Bone marrow (tissue), 2 donors: Measurements from ENCODE around the gene SDK1.
"Not testable (repeated sequence)": the region's sequence is repeated elsewhere in the genome, so short reads cannot be mapped to it uniquely, and the experiment has no call there.

Experiments
- DNase-seq, 2 donors: peaks; one replicate each; lab custom pipeline; 2025; lab: John Stamatoyannopoulos, UW

The SDK1 gene

DNA sequence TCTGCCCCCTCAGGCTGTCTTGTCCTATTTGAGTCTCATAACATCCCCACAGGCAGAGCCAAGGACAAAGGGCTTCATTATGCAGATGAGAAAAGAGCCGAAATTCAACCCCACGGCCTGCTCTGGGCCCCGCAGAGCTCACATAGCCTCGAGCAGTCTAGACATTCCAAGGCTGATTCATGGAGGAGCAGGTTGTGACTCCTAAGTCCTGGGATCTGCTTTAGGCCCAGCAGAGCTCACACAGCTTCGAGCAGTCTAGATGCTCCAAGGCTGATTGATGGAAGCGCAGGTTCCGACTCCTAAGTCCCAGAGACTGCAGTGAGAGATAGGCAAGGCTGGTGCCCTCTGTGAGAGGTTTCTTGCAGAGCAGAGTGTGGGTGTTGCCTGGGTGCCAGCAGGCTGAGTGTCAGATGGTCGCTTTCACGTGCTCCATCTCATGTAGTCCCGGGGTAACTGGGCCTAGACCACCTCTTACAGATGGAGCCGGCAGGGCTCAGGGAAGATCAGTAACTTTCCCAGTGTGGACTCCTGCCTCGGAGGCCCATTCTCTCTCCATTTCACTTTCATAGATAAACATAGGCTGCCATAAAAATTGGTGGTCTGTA is 944.9 kb downstream of the SDK1 start:
- no peak for DNase-seq

DNA sequence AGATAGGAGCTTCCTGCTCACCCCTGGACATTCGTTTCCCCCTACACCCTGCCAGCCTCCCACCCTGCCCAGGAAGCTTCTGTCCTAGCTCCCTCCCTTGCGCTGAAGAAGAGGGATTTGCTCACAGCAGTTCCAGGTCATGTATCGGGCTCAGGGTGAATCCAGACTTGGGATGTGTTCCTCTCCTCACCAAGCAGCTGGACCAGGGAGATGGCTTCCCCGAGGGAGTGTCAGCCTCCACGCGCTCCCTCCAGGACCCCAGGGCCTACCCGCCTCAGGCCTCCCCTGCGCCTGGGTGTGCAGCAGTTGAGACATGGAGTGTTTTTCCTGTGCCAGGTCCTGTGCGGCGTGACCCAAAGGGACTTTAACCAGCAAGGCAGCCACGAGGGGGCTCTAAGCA is 945.5 kb downstream of the SDK1 start:
- DNase-seq, result no peak

DNA sequence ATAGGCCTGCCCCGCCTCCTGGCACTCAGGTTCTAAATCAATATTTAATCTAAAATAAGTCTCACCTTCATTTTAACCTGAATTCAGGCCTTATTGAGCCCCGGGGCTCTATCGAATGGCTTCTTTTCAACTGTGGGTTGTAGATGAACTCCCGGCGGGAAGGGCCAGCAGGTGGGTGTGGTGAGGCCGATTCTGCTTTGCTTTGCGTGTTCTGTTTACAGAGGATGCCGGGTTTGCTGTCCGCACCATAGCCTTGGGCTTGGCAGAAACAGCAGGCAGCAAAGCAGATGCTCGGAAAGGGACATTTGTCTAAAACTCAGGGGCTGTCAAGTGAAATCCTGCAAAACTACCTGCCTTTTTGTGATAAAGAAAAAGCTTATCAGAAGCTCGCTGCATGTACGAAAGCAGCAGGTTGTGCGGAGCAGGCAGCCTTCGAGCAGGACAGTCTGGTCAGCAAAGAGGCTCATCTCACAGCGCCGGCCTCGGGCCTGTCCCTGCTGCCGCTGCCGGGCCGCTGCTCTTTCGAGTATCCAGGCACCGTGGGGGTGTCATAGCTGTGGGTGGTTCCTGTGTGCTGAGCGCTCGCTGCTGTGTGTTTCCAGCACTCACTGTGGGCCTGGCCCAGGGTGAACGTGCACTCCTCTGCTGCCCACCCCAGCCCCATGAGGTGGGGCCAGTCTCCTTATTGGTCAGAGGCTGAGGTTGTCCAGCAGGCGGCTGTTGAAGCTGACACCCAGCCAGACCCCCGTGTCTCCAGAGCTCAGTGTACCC is 946.2 kb downstream of the SDK1 start:
- no peak for DNase-seq

DNA sequence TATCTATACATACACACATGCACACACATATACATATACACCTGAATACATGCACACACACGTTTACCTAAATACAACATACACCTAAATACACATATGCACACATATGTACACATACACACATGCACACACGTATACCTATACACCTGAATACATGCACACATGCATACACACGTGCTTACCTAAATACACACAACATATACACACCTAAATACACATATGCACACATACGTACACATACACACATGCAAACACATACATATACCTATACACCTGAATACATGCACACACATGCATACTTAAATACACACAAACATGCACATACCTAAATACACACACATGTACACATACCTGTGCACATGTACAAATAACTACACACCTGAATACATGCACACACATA is 947.2 kb downstream of the SDK1 start:
- DNase-seq, result no peak

DNA sequence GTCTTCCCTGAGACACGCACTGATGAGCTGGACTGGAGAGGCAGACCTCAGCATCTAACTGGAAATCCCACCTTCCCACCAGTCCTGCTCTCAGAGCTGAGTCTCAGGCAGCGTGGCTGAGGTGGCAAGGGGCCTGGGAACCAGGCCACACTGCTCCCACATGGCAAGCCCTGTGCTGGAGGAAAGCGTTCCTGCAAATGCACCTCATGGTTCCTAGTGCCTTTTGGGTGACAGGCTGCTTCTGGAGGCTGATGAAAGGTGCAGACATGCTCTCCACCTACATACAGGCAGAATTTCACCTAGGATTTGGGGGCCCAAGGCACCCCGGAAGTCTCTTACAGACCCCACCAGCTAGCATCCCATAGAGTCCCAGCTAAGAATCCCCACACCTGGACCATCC is 948.2 kb downstream of the SDK1 start:
- no peak for DNase-seq

DNA sequence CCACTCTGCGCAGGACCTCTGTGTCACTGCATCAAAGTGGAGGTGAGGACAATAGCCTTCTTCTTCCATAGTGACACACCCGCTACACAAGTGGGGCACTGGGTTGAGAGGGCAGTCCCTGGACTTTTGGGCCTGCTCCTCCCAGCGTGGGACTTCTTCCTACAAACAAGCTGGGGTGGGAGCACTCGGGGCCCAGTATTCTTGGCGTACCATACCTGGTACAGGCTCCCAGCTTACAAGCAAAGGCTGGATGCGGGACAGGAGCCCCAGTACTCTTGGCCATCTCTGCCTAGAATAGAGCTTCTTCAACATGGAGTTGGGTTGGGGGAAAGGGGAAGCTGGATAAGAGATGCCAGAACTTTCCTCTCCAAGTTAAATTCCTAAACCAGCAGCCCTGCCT is 954.3 kb downstream of the SDK1 start:
- no peak for DNase-seq

DNA sequence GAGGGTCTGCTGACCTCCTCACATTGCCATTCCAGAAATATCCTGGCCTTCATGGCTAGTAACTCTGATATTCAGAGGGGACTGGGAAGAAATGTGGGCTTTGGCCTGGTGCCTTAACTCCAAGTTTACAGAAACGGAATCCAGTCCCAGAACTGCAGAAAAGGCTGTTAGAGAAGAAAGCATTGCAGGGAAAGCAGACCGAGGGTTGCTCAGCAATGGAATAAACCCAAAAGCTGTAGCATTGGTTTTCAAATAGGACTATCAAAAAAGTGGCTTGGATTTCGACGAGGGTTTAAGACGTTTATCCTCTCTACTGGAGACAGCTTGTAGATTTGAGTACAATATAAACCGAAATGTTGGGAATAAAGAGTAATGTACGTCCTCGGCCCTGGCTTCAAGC is 955.2 kb downstream of the SDK1 start:
- no peak for DNase-seq

DNA sequence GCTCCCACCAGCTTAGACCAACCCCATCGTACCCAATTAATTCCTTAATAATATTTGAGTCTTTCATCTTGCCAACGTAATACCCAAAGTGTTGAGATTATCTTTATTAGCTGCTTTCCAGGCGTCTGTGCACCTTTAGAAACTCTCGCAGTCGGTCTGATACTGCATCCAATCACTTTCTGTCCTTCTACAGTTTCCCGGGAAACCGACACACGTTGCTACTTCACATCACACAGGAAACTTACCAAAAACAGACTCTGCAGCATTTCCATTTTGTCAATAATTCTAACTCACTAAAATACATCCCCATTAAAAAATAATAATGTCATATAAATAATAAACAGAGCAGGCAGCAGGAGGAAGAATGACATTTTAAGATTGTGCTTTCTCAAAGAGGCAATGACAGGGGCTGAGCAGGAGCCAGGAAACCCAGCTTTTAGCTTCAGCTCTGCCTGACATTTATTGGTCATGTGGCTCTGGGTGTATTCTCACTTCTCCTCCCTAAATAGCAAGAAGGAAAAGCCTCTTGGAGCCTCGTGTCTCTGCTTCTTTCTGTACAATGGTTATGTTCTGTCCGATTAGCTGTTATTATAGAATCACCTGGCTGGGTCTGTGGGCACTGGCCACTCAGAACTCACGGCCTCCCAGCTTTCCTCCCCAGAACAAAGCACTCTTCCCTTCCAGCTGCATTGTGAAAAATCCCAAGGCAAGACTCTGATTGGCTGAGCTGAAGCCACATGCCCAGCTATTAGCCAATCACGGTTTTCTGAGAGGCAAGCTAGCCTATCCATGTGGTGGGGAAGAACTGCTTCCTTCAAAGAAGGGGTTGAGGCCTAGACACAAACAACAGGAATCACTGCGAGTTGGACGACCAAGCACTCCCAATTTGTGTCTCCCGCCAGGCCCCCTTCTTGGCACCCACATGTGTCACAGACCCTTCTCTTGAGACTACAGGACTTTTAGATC is 956.4 kb downstream of the SDK1 start:
- DNase-seq, result no peak

DNA sequence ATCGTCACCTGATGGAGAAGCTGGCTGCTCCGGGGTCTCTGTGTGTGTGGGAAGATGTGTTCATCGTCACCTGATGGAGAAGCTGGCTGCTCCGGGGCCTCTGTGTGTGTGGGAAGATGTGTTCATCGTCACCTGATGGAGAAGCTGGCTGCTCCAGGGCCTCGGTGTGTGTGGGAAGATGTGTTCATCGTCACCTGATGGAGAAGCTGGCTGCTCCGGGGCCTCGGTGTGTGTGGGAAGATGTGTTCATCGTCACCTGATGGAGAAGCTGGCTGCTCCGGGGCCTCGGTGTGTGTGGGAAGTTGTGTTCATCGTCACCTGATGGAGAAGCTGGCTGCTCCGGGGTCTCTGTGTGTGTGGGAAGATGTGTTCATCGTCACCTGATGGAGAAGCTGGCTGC is 959.1 kb downstream of the SDK1 start:
- not testable (repeated sequence) for DNase-seq

DNA sequence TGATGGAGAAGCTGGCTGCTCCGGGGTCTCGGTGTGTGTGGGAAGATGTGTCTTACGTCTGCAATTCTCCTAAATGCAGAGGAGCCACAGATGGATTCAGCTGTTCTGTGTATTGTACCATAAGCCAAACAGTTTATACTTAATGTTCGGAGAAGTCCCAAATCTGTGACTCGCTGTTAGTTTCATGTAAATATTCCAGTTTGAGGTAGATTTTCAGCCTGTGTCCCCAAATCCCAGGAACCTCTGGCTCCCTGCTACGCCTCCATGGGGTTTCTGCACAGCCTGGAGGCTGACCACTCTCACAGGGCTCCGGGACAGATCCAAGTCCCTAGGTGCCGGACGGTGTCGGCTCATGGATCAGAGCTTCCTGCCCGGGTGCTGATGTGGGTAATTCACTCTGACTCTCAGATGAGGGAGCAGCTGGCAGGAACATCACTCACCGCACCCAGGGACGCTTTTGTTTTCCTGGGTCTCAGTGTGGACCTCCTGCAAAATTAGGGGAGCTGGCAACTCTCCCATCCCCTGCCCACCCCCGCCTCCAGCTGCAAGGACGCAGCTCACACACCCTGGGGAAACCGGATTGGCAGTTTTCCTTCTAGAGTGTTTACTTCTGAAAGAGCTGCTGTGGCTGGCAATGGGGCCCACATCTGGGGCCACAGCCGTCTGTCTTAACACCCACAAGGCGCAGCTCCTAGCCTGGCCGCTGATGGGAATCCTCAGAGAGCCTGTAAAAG is 960.0 kb downstream of the SDK1 start:
- DNase-seq, result no peak

DNA sequence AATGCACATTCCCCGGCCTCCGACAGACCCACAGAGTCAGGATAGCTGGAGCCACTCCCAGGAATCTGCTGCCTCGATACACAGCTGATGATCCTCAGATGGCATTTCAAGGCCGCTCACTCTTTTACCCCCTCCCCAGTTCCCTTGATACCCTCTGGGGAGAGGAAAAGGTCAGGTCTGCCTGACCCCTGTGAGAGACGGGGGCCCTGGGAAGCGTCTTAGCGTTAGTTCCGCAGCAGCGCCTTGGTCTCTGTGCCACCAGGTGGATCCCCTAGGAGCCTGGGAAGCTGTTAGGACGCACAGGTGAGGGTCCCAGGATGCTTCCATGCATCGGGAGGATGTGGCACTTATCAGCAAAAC is 960.5 kb downstream of the SDK1 start:
- no peak for DNase-seq

DNA sequence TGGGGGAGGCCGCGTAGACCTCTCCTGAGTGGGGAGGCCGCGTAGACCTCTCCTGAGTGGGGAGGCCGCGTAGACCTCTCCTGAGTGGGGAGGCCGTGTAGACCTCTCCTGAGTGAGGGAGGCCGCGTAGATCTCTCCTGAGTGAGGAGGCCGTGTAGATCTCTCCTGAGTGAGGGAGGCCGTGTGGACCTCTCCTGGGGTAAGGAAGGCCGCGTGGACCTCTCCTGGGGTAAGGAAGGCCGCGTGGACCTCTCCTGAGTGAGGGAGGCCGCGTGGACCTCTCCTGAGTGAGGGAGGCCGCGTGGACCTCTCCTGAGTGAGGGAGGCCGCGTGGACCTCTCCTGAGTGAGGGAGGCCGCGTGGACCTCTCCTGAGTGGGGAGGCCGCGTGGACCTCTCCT is 963.2 kb downstream of the SDK1 start:
- DNase-seq, result not testable (repeated sequence)

DNA sequence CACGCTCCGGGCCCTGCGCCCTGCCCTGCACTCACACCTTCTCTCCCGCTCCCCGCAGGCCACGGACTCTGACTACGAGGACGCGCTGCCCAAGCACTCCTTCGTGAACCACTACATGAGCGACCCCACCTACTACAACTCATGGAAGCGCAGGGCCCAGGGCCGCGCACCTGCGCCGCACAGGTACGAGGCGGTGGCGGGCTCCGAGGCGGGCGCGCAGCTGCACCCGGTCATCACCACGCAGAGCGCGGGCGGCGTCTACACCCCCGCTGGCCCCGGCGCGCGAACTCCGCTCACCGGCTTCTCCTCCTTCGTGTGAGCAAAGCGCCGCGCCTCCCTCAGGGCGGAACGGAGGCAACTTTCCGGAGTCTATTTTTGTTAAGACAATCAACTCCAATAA is 964.0 kb downstream of the SDK1 start:
- DNase-seq, result no peak

DNA sequence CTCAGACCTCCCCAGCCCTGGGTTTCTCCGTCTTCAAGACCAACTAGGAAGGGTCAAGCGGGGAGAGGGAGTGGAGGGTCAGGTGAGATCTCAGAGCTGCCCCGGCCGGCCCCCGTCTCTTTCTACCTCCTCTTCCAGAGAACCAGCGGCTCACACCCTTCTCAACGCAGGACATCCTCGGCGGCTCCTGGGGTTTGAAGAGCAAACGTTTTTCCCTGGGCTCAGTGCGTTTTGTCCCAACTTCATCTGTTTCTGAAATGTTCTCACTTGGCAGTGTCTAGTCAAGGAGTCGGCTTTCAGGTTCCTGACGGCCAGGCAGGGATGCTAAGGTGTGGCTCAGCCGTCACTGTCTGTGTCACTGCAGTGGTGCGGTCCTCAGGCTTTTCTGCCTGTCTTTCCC is 964.6 kb downstream of the SDK1 start:
- DNase-seq, result no peak

DNA sequence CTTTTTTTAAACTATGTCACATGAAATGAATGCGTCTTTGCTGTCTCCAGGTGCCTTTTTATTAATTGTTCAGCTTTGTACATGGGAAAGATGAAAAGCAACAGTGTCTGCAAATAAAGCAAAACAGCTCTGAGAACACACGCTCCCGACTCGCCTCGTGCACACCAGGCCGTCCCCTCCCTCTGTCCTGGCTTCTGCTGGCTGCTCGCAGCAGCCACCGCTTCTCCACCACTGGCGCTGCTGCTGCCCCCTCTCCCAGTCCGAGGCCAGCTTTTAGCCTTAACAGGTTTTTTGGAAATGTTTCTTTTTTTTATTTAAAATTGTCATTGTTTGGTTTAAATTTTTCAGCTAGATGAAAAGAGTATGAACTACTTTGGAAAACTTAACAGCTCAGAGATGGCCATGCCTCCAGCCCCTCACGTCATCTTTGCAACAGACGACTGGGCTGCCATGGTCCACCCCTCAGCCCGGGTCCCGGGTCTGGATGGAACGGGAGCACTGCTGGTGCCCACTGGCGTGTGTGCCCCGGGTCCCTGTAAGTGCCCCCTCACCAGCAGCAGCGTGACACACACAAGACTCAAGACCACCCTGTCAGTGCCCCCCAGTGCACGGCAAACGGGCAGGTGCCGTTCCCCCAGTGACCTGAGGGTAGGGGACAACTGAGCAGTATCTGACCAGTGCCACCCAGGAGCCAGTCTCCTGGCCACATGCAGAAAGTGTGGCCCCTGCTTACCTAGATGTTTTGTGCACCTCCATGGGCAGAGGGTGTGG is 965.4 kb downstream of the SDK1 start:
- DNase-seq, result no peak

DNA sequence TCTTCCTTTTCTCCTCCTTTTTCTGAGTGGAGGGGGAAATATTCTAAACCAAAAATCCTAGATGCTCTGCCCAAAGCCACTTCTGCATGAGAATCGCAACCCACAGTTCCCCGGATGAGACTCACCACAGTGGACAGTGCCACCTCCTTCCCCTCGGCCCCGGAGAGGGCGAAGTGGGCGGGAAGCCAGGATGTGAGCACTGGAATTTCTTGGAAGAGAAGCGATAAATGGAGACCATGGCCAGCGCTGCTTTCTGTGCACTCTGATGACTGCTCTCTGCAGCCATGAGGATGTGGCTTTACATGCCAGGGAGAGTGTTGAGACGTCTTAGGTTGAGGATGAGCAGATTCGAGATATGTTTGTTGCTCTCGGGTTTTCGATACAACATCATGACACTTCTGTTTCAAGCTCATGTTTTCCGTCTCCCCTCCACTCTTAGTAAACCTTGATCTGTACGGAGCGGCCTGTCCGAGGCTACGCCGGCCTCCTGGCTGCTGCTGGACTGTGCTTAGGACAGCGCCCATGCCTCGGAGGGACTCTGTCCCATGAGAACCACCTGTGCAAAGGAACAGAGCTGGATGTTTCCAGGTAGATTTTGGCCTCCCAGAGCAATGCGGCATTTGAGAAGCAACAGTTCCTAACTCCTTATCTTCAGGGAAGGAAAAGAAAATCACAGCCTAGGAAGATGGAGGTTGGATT is 966.4 kb downstream of the SDK1 start:
- no peak for DNase-seq

DNA sequence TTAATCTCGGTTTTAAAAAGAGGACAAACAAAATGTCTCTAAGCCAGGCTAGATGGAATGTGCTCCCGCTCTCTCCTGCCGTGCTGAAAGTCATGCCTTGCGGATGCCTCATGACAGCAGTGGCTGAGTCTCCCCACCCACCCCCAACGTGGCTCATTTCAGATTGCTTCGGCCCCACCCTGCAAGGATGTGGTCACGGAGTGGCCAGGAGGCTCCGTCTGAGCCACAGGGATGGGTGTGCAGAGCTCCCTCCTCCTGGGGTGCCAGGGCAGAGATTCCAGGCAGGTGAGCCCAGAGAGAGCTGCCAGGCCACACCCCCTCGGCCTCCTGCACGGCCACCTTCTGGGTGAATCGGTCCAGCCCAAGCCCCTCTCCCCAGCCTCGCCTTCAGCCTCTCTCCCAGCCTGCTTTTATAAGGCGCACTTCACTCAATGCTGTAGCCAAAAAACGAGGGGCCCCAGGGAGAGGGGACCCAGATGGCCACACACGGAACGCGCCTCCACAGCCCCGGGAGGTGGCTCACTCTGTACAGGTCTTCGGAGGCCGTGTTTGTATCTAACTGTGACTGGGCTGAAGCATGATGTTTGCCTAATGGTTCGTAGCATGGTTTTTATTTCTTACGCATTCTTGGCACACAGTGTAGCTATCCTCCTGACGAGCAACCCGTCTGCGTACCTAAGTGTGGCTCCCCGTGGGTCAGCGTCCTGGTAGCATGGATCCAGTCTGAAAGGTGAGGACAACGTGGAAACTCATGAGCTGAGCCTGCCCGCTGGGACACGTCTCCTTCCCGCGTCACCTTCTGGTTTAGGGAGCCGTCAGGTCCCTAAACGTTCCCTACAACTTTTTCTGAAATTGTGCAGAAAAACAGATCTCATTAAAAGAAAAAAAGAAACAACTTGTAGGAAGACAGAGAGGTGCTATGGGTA is 967.3 kb downstream of the SDK1 start:
- DNase-seq, result no peak

DNA sequence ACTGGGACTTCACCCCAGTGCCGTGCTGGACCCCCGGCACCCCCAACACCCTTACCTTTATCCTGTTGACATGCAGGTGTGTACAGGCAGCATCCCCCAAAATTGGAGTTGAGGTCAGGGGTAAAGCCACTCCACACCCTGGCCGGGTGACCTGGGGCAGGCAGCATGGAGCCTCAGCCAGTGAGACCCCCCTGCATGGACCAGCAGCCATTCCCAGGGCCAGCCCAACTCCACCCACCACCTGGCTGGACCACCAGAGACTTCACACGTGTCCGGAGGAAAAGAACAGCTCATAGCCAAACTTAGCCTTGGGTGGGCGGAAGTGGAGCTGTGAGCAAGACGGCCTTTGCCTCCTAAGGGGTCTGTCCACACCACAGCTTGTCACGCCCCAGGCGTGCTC is 968.0 kb downstream of the SDK1 start:
- DNase-seq, result no peak

DNA sequence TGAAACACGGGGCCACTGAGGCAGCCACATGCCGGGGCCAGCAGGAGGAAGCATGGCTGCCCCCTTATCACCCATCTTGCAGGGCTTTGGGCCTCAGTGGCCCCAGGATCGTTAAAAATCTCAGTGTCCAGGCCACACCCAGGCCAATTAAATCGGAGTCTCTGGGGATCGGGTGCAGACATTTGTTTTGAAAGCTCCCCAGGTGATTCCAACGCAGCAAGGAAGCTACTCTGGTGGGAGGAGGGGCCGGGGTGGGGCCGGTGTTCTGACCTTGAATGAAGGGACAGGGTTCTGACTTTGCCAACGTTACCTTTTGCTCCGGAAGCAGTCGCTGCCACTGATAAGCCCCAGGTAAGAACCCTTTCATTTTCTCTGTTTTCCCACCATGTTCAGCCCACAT is 968.7 kb downstream of the SDK1 start:
- no peak for DNase-seq

DNA sequence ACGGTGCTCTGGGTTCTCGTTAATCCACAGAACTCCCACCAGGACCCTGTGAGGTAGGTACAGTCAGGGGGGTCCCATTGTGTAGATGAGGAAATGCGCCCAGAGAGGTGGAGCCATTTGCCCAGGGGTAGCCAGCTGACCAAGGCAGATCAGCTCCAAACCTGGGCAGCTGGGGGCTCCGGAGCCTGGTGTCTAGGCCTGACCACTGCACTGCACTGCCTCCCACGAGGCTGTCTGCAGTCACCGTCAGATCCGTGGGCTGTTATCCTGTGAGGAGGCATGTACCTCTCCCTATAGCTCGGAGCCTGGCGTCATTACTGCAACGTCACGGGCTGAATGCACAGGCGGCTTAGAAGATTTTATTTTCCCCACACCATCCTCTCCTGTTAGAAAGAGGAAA is 969.2 kb downstream of the SDK1 start:
- no peak for DNase-seq
